Activated CD4-positive, alpha-beta T cell treated with anti-CD3 and anti-CD28 coated beads, Interleukin-2, Interleukin-6, amounts not matched to agents 100 ng/mL and 50 ng/mL, durations not matched to agents 16 hours and 8 hours (primary cell): Measurements from ENCODE around the gene SLC35B2.

Experiments used
- DNase-seq: peaks from one replicate; pipeline ENCODE4 v3.0.0-alpha.2; 2020

Gene SLC35B2

GRCh38 chr6:44285552-44286284 is 28.4 kb upstream of the SLC35B2 start:
- no peak for DNase-seq

GRCh38 chr6:44284867-44285266 is 27.5 kb upstream of the SLC35B2 start:
- DNase-seq: no peak

GRCh38 chr6:44284121-44284520 is 26.8 kb upstream of the SLC35B2 start:
- DNase-seq: no peak

- DNase-seq: no peak
Observed at GRCh38 chr6:44278774-44279697, 21.7 kb upstream of the SLC35B2 start.

GRCh38 chr6:44278315-44278714 is 21.0 kb upstream of the SLC35B2 start:
- no peak for DNase-seq

GRCh38 chr6:44277763-44278162 is 20.4 kb upstream of the SLC35B2 start:
- no peak for DNase-seq

GRCh38 chr6:44276667-44277640 is 19.6 kb upstream of the SLC35B2 start:
- no peak for DNase-seq

GRCh38 chr6:44275749-44276648 is 18.7 kb upstream of the SLC35B2 start:
- no peak for DNase-seq

GRCh38 chr6:44275271-44275748 is 18.0 kb upstream of the SLC35B2 start:
- DNase-seq: no peak

GRCh38 chr6:44273617-44274016 is 16.3 kb upstream of the SLC35B2 start:
- DNase-seq: no peak

GRCh38 chr6:44272999-44273566 is 15.8 kb upstream of the SLC35B2 start:
- no peak for DNase-seq

- no peak for DNase-seq
Observed at GRCh38 chr6:44272529-44272928, 15.2 kb upstream of the SLC35B2 start.

GRCh38 chr6:44271914-44272313 is 14.6 kb upstream of the SLC35B2 start:
- no peak for DNase-seq

- DNase-seq: no peak
Observed at GRCh38 chr6:44271406-44271723, 14.0 kb upstream of the SLC35B2 start.

GRCh38 chr6:44270526-44271405 is 13.4 kb upstream of the SLC35B2 start:
- DNase-seq: no peak

GRCh38 chr6:44269921-44270525 is 12.7 kb upstream of the SLC35B2 start, which contains the start of gene TMEM151B:
Gene TMEM151B, plus strand, starts transcription at chr6:44270450. Its CDS starts 293 bp downstream, at chr6:44270743.
- no peak for DNase-seq

GRCh38 chr6:44269178-44269920 is 12.0 kb upstream of the SLC35B2 start:
- DNase-seq: peak; percentile 46

- DNase-seq: peak; percentile 74
Observed at GRCh38 chr6:44268095-44268628, 10.8 kb upstream of the SLC35B2 start.

- DNase-seq: no peak
Observed at GRCh38 chr6:44267252-44267651, 9.9 kb upstream of the SLC35B2 start.
